GM18519 (cell line): ENCODE data around the gene POLE.

Experiments
- ATAC-seq: cut with Tn5 transposase; IDR thresholded peaks from one replicate; pipeline ENCODE4 v1.9.1; 2021; ENCODE audit warnings: mild to moderate bottlenecking, moderate library complexity; ENCODE audit not compliant: unreplicated experiment, low FRiP score

POLE gene

GRCh38 chr12:132677492-132677891 is 9.7 kb downstream of the POLE start:
- no peak for ATAC-seq

GRCh38 chr12:132675757-132676432 is 11.2 kb downstream of the POLE start:
- no peak for ATAC-seq

- ATAC-seq, result no peak
Measured at GRCh38 chr12:132674561-132674960, 12.6 kb downstream of the POLE start.

GRCh38 chr12:132673288-132674179 is 13.6 kb downstream of the POLE start:
- no peak for ATAC-seq

- ATAC-seq, result no peak
Measured at GRCh38 chr12:132672678-132673077, 14.5 kb downstream of the POLE start.

- no peak for ATAC-seq
Measured at GRCh38 chr12:132672116-132672515, 15.0 kb downstream of the POLE start.

GRCh38 chr12:132669166-132669879 is 17.8 kb downstream of the POLE start:
- ATAC-seq, result no peak

- no peak for ATAC-seq
Measured at GRCh38 chr12:132668191-132669088, 18.7 kb downstream of the POLE start.

- ATAC-seq, result no peak
Measured at GRCh38 chr12:132665794-132666193, 21.3 kb downstream of the POLE start.

- no peak for ATAC-seq
Measured at GRCh38 chr12:132665149-132665491, 22.0 kb downstream of the POLE start.

- no peak for ATAC-seq
Measured at GRCh38 chr12:132664206-132665148, 22.7 kb downstream of the POLE start.

- no peak for ATAC-seq
Measured at GRCh38 chr12:132662901-132663755, 24.0 kb downstream of the POLE start.

- no peak for ATAC-seq
Measured at GRCh38 chr12:132661972-132662371, 25.2 kb downstream of the POLE start.

GRCh38 chr12:132660996-132661395 is 26.1 kb downstream of the POLE start:
- no peak for ATAC-seq

- ATAC-seq, result no peak
Measured at GRCh38 chr12:132660052-132660451, 27.1 kb downstream of the POLE start.

- ATAC-seq, result no peak
Measured at GRCh38 chr12:132659146-132659545, 28.0 kb downstream of the POLE start.

GRCh38 chr12:132658149-132658894 is 28.8 kb downstream of the POLE start:
- ATAC-seq, result no peak
